SU-DHL-6 (cell line): ENCODE measurements around the gene SLC45A3.
A peak's percentile ranks its signal among the peaks of the same experiment; 100 is the strongest.

ENCODE experiments used
- H2AFZ ChIP-seq: fragments of 200-600 bp; sonication (generic); 2 replicates; pipeline ENCODE4 v1.6.1; 2014; ENCODE audit warnings: low read depth, mild to moderate bottlenecking, moderate library complexity, mixed read lengths, antibody characterized with exemption, low read length; ENCODE audit not compliant: severe bottlenecking
- H3F3A ChIP-seq: fragments of 200-600 bp; shearing (Covaris generic); 2 replicates; pipeline ENCODE4 v1.6.0; 2016; ENCODE audit warnings: antibody characterized with exemption, mild to moderate bottlenecking; ENCODE audit not compliant: insufficient read depth
- H3K27ac ChIP-seq: fragments of 200-600 bp; sonication (generic); 2 replicates; pipeline ENCODE4 v1.5.1; 2016; ENCODE audit warnings: low read depth, mild to moderate bottlenecking, low read length, moderate library complexity, mixed read lengths
- H3K27me3 ChIP-seq: fragments of 200-600 bp; sonication (generic), shearing (Covaris generic); 2 replicates; pipeline ENCODE4 v1.6.0; 2014; ENCODE audit warnings: mild to moderate bottlenecking, low read length
- H3K36me3 ChIP-seq: fragments of 200-600 bp; sonication (generic); 2 replicates; pipeline ENCODE4 v1.6.1; 2014; ENCODE audit warnings: mild to moderate bottlenecking, low read length, mixed read lengths
- H3K4me2 ChIP-seq: fragments of 300-600, 200-600 bp; shearing (Covaris generic), sonication (generic); 2 replicates; pipeline ENCODE4 v1.6.0; 2014; ENCODE audit warnings: low read length, low read depth, mild to moderate bottlenecking; ENCODE audit not compliant: poor library complexity, severe bottlenecking
- H3K4me3 ChIP-seq: fragments of 200-600 bp; sonication (generic); 2 replicates; pipeline ENCODE4 v1.5.1; 2014; ENCODE audit warnings: antibody characterized with exemption, low read length, mild to moderate bottlenecking, mixed read lengths; ENCODE audit not compliant: insufficient read depth, poor library complexity, severe bottlenecking
- H3K79me2 ChIP-seq: fragments of 200-600 bp; sonication (generic); 2 replicates; pipeline ENCODE4 v1.6.1; 2014; ENCODE audit warnings: mild to moderate bottlenecking, low read length, moderate library complexity; ENCODE audit not compliant: insufficient read depth
- H3K9ac ChIP-seq: fragments of 200-600 bp; sonication (generic); 2 replicates; pipeline ENCODE4 v1.7.0; 2014; ENCODE audit warnings: mild to moderate bottlenecking, low read length
- H3K9me2 ChIP-seq: fragments of 200-600 bp; sonication (generic); replicated peaks from 2 replicates; pipeline ENCODE4 v1.6.1; 2014; ENCODE audit warnings: low read length; ENCODE audit not compliant: insufficient read depth
- H3K9me3 ChIP-seq: fragments of 200-600 bp; sonication (generic); 2 replicates; pipeline ENCODE4 v1.6.1; 2014; ENCODE audit warnings: low read length, mixed read lengths; ENCODE audit not compliant: insufficient read depth
- H4K20me1 ChIP-seq: fragments of 200-600 bp; sonication (generic); 2 replicates; pipeline ENCODE4 v1.6.1; 2014; ENCODE audit warnings: low read depth, mild to moderate bottlenecking, antibody characterized with exemption, low read length, moderate library complexity, mixed read lengths
- CTCF ChIP-seq: fragments of 200-600 bp; sonication (generic); IDR thresholded peaks from one replicate; pipeline ENCODE4 v1.5.1; 2017; ENCODE audit warnings: antibody characterized with exemption, mild to moderate bottlenecking, low read length, moderate library complexity; ENCODE audit not compliant: insufficient read depth, poor library complexity, severe bottlenecking
- EZH2phosphoT487 ChIP-seq: fragments of 200-600 bp; sonication (generic), shearing (Covaris generic); conservative IDR thresholded peaks from 2 replicates; pipeline ENCODE4 v1.6.1; 2018; ENCODE audit warnings: mild to moderate bottlenecking, antibody characterized with exemption, low read length, moderate library complexity, mixed read lengths

Gene SLC45A3

DNA sequence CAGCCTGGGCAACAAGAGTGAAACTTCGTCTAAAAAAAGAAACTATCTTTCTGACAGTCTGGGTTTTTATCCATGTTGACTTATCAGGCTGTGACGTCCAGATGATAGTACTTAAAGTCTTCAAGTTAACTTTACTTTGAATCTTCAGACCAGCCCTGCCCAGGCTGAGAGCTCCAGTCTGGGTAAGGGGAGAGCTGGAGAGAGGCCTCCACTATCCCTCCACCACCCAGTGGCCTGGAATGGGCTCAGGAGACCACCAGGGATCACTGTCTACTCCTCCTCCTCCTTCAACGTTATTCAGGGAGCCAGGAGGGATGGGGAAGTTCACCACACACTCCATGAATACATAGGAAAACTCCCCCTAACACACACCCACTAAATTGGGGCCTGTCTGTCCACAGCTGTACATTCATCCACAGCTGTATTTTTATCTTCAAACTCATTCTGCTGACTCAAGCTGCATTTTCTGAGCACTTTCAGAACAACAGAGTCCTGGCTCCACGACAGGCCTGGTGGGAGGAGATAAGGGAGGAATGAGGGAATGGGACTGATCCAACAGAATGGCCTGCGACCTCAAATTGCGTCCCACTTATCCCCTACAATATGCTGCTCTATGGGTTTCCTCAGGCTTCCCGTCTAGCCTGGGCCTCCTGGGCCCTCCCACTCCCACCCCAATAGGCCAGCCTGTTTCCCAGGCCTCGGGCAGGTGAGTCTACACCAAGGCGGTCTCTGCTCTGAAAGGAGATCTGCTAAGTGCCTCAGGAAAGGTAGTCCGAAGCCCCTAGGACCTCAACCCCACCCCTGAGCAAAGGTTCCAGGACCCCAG lies 1.8 kb downstream of the SLC45A3 start:
- peak overlapping the region; percentile 78 for H3K4me3 ChIP-seq
- peak overlapping the region; percentile 67 for H3K9ac ChIP-seq
- H3K4me2 ChIP-seq: peak overlapping the region; percentile 68
- H3K9me3 ChIP-seq: no peaks in the 10 kb centered on the region
- no peak overlapping the region for H2AFZ ChIP-seq
- no peaks in the 10 kb centered on the region for H3K27me3 ChIP-seq
- H3K36me3 ChIP-seq: no peaks in the 10 kb centered on the region
- H4K20me1 ChIP-seq: no peaks in the 10 kb centered on the region
- H3K79me2 ChIP-seq: peaks cover 33% of the 10 kb centered on the region
- peak overlapping the region; percentile 2 for H3K27ac ChIP-seq
- no peaks in the 10 kb centered on the region for H3K9me2 ChIP-seq
- no peak for TF ChIP-seq CTCF
- no peak for TF ChIP-seq EZH2phosphoT487
- peaks cover 10% of the 10 kb centered on the region for H3F3A ChIP-seq

DNA sequence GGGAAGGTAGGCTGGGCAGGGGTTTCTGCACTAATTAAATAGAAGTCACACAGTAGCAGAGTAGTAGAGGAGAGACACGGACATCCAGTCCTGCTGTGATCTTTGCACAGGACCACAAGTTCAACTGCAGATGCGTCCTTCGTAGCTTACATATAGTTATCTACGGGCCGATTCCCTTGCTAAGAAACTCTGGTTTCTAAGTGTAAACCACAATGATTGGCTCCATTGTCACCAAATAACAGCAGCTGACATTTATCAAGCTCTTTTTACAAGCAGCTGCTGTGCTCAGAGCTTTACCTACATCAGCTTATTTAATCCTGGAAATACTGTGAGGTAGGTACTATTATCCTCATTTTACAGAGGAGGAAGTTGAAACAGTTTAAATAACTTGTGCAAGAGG lies 3.1 kb downstream of the SLC45A3 start:
- Histone ChIP-seq H3K4me3 (no peak overlapping the region), H3K9ac (no peak overlapping the region), H3K9me2 (no peaks in the 10 kb centered on the region), H3K36me3 (no peaks in the 10 kb centered on the region), H4K20me1 (no peaks in the 10 kb centered on the region), H3K9me3 (no peaks in the 10 kb centered on the region), H3K27ac (peak overlapping the region; percentile 27; the same call in 1 of the 2 replicates), H3K4me2 (peak overlapping the region; percentile 18), H3K79me2 (peaks cover 33% of the 10 kb centered on the region), H3F3A (peaks cover 14% of the 10 kb centered on the region), H3K27me3 (no peaks in the 10 kb centered on the region), H2AFZ (no peak overlapping the region)
- no peak for TF ChIP-seq EZH2phosphoT487
- no peak for TF ChIP-seq CTCF

GRCh38 chr1:205676597-205676996 lies 3.7 kb downstream of the SLC45A3 start:
- no peak overlapping the region for H3K4me3 ChIP-seq
- no peak overlapping the region for H3K27ac ChIP-seq
- H3K27me3 ChIP-seq: no peaks in the 10 kb centered on the region
- TF ChIP-seq EZH2phosphoT487 (no peak), CTCF (no peak)
- no peaks in the 10 kb centered on the region for H3K9me3 ChIP-seq
- H3K9me2 ChIP-seq: no peaks in the 10 kb centered on the region
- H3K79me2 ChIP-seq: peaks cover 33% of the 10 kb centered on the region
- H4K20me1 ChIP-seq: no peaks in the 10 kb centered on the region
- H2AFZ ChIP-seq: no peak overlapping the region
- no peak overlapping the region for H3K9ac ChIP-seq
- no peak overlapping the region for H3K4me2 ChIP-seq
- no peaks in the 10 kb centered on the region for H3K36me3 ChIP-seq
- peaks cover 20% of the 10 kb centered on the region for H3F3A ChIP-seq
